ENCODE results near the gene SAYSD1. TPM values are rescaled to one million over a fixed set of nuclear protein-coding genes. Genes with fewer than 3 reads are reported as not detected.

The SAYSD1 gene
- total RNA-seq (12.7 TPM), polyA plus RNA-seq (ENCODE audit: insufficient read depth in 1 of 8, insufficient read length in 8 of 8, low replicate concordance in 1 of 8) (10 to 100 TPM; 10.1 to 12.9 (median 10.9) TPM)
- long read RNA-seq, donor 1, partial matches to known transcripts, result 0 of 4 reads
- long read RNA-seq, donor 1, other reads (novel, unspliced or antisense), result 0 of 4 reads
- long read RNA-seq, donor 2, partial matches to known transcripts, result 0 of 1 reads
- long read RNA-seq, donor 2, other reads (novel, unspliced or antisense), result 0 of 1 reads
- long read RNA-seq, donor 3, transcript SAYSD1-201 (2 exons, 2,020 nt), result major isoform, 7 of 7 reads
- long read RNA-seq, donor 3, partial matches to known transcripts, result 0 of 7 reads
- long read RNA-seq, donor 3, other reads (novel, unspliced or antisense), result 0 of 7 reads
- long read RNA-seq, donor 4, partial matches to known transcripts, result 0 of 5 reads
- long read RNA-seq, donor 4, other reads (novel, unspliced or antisense), result 0 of 5 reads
- long read RNA-seq, donor 5, transcript SAYSD1-201 (2 exons, 2,020 nt), result major isoform, 18 of 18 reads
- long read RNA-seq, donor 5, partial matches to known transcripts, result 0 of 18 reads
- long read RNA-seq, donor 5, other reads (novel, unspliced or antisense), result 0 of 18 reads
- long read RNA-seq, donor 6, transcript SAYSD1-201 (2 exons, 2,020 nt), result major isoform, 11 of 13 reads
- long read RNA-seq, donor 6, partial matches to known transcripts, result 0 of 13 reads
- long read RNA-seq, donor 6, other reads (novel, unspliced or antisense), result 0 of 13 reads
- long read RNA-seq, donor 7, transcript SAYSD1-201 (2 exons, 2,020 nt), result major isoform, 5 of 5 reads
- long read RNA-seq, donor 7, partial matches to known transcripts, result 0 of 5 reads
- long read RNA-seq, donor 7, other reads (novel, unspliced or antisense), result 0 of 5 reads
- long read RNA-seq, donor 8, partial matches to known transcripts, result 0 of 5 reads
- long read RNA-seq, donor 8, other reads (novel, unspliced or antisense), result 0 of 5 reads
- long read RNA-seq, donor 9, transcript SAYSD1-201 (2 exons, 2,020 nt), result major isoform, 5 of 5 reads
- long read RNA-seq, donor 9, partial matches to known transcripts, result 0 of 5 reads
- long read RNA-seq, donor 9, other reads (novel, unspliced or antisense), result 0 of 5 reads
- long read RNA-seq, donor 10, transcript SAYSD1-201 (2 exons, 2,020 nt), result major isoform, 8 of 9 reads
- long read RNA-seq, donor 10, partial matches to known transcripts, result 0 of 9 reads
- long read RNA-seq, donor 10, other reads (novel, unspliced or antisense), result 0 of 9 reads
- long read RNA-seq, donor 11, transcript SAYSD1-201 (2 exons, 2,020 nt), result major isoform, 7 of 14 reads
- long read RNA-seq, donor 11, partial matches to known transcripts, result 6 of 14 reads
- long read RNA-seq, donor 11, other reads (novel, unspliced or antisense), result 0 of 14 reads

DNA sequence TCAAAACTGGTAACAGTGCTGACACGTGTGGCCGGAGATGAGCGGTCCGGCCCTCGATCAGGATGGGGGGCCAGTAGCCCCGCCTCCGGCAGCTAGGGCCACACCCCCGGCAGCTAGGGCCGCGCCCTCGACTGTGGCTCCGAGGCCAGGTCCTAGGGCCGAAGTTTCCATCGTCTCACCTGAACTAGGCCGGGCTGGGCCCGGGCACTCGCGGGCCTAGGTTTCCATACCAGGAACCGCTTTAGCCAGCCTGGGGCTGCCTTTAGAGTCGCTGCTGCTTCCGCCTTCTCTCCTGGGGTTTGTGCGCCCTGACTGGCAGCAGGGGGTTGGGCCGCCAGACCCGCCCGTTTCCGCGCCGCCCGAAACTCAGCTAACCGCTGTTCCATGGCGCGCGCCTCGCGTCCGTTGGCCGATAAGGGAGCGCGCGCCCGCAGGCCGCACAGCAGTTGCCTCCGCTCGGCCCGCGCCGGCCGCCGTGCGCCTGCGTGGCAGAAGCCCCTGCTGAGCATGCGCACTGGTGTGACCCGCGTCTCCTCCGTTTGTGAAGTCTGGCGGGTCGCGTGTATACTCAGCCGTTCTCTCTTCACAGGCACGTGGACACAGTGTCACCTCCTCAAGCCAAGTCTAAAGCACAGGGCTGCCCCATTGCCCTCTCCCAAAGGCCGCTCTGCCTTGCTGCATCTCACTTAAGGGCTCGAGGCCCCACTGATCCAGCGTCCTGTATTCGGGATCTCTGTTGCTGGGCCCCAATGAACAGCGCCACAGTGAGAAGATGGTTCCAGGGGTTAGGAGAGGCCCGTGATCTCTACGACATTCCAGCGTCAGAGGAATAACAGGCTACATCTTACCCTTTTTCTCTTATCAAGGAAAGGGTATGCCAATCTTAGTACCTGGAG lies at the start of gene SAYSD1:
TSS of gene SAYSD1 (minus strand) at position 483 of the 896 bp plus-strand sequence. CDS start at position 386, 97 bp downstream.
- peaks cover 5% of the 10 kb centered on the region for H3K36me3 ChIP-seq (ENCODE audit: control insufficient read depth, insufficient read depth, low read length)
- H3K27me3 ChIP-seq (ENCODE audit: control insufficient read depth, insufficient read depth, low read length), result peaks cover 2% of the 10 kb centered on the region
- H3K27ac ChIP-seq (ENCODE audit: low read length), result peak within 1 kb of the TSS; percentile 96
- peaks cover 8% of the 10 kb centered on the region for H3K4me1 ChIP-seq (ENCODE audit: control insufficient read depth, insufficient read depth, low read length)
- peak within 1 kb of the TSS; percentile 88 for H3K4me3 ChIP-seq (ENCODE audit: low read length)
- DNase-seq, result peak; percentile 96
- WGBS (ENCODE audit: insufficient coverage), result under 1% methylated on average over 60 of the region's 68 CpGs
- no peaks in the 10 kb centered on the region for H3K9me3 ChIP-seq (replicated peaks; ENCODE audit: control insufficient read depth, low read depth, low read length)

GRCh38 chr6:39157511-39157910 lies 42.5 kb upstream of the SAYSD1 start:
- DNase-seq, result no peak
- Histone ChIP-seq H3K27ac (ENCODE audit: low read length) (no peak overlapping the region), H3K4me1 (ENCODE audit: control insufficient read depth, insufficient read depth, low read length) (no peaks in the 10 kb centered on the region), H3K27me3 (ENCODE audit: control insufficient read depth, insufficient read depth, low read length) (peaks cover 3% of the 10 kb centered on the region), H3K36me3 (ENCODE audit: control insufficient read depth, insufficient read depth, low read length) (no peaks in the 10 kb centered on the region), H3K9me3 (replicated peaks; ENCODE audit: control insufficient read depth, low read depth, low read length) (peaks cover 3% of the 10 kb centered on the region), H3K4me3 (ENCODE audit: low read length) (no peak overlapping the region)
- WGBS (ENCODE audit: insufficient coverage), result 29% methylated on average over 2 of the region's 3 CpGs

GRCh38 chr6:39156801-39157200 lies 41.8 kb upstream of the SAYSD1 start:
- H3K4me1 ChIP-seq (ENCODE audit: control insufficient read depth, insufficient read depth, low read length), result no peaks in the 10 kb centered on the region
- no peak for DNase-seq
- 80% methylated on average over 1 of the region's 3 CpGs for WGBS (ENCODE audit: insufficient coverage)
- H3K27me3 ChIP-seq (ENCODE audit: control insufficient read depth, insufficient read depth, low read length), result peaks cover 7% of the 10 kb centered on the region
- no peak overlapping the region for H3K4me3 ChIP-seq (ENCODE audit: low read length)
- H3K27ac ChIP-seq (ENCODE audit: low read length), result no peak overlapping the region
- peaks cover 3% of the 10 kb centered on the region for H3K9me3 ChIP-seq (replicated peaks; ENCODE audit: control insufficient read depth, low read depth, low read length)
- no peaks in the 10 kb centered on the region for H3K36me3 ChIP-seq (ENCODE audit: control insufficient read depth, insufficient read depth, low read length)

DNA sequence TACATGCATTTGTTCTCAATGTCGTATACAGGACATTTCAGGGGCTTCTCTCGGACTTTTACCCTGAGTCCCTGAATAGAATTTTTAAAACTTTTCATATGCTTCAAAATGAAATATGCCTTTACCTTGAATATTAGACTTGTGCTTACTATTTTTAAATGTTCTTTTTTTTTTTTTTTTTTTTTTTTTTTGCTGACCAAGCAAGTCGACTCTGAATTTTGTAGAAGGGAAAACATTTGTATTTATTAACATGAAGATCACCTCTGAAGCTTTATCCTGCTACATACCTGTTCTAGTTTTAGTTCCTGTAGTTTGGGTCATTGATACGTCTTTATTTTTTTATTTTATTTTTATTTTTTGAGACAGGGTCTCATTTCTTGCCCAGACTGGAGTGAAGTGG lies 39.7 kb upstream of the SAYSD1 start:
- WGBS (ENCODE audit: insufficient coverage), result no CpG with 5 or more reads among the region's 4 CpGs
- no peak overlapping the region for H3K27ac ChIP-seq (ENCODE audit: low read length)
- no peak for DNase-seq
- no peaks in the 10 kb centered on the region for H3K4me1 ChIP-seq (ENCODE audit: control insufficient read depth, insufficient read depth, low read length)
- no peaks in the 10 kb centered on the region for H3K36me3 ChIP-seq (ENCODE audit: control insufficient read depth, insufficient read depth, low read length)
- H3K9me3 ChIP-seq (replicated peaks; ENCODE audit: control insufficient read depth, low read depth, low read length), result peaks cover 3% of the 10 kb centered on the region
- no peak overlapping the region for H3K4me3 ChIP-seq (ENCODE audit: low read length)
- peaks cover 7% of the 10 kb centered on the region for H3K27me3 ChIP-seq (ENCODE audit: control insufficient read depth, insufficient read depth, low read length)

- DNase-seq, result no peak
- Histone ChIP-seq H3K9me3 (replicated peaks; ENCODE audit: control insufficient read depth, low read depth, low read length) (peaks cover under 1% of the 10 kb centered on the region), H3K27me3 (ENCODE audit: control insufficient read depth, insufficient read depth, low read length) (peaks cover 7% of the 10 kb centered on the region), H3K4me1 (ENCODE audit: control insufficient read depth, insufficient read depth, low read length) (no peaks in the 10 kb centered on the region), H3K27ac (ENCODE audit: low read length) (no peak overlapping the region), H3K4me3 (ENCODE audit: low read length) (no peak overlapping the region), H3K36me3 (ENCODE audit: control insufficient read depth, insufficient read depth, low read length) (no peaks in the 10 kb centered on the region)
- WGBS (ENCODE audit: insufficient coverage), result 100% methylated on average over 1 of the region's 6 CpGs
Observed at GRCh38 chr6:39153766-39154397, 38.9 kb upstream of the SAYSD1 start.

- Histone ChIP-seq H3K4me3 (ENCODE audit: low read length) (no peak overlapping the region), H3K27me3 (ENCODE audit: control insufficient read depth, insufficient read depth, low read length) (peaks cover 7% of the 10 kb centered on the region), H3K36me3 (ENCODE audit: control insufficient read depth, insufficient read depth, low read length) (no peaks in the 10 kb centered on the region), H3K27ac (ENCODE audit: low read length) (no peak overlapping the region), H3K9me3 (replicated peaks; ENCODE audit: control insufficient read depth, low read depth, low read length) (no peaks in the 10 kb centered on the region), H3K4me1 (ENCODE audit: control insufficient read depth, insufficient read depth, low read length) (no peaks in the 10 kb centered on the region)
- DNase-seq, result no peak
- 18% methylated on average over 4 of the region's 5 CpGs for WGBS (ENCODE audit: insufficient coverage)
Observed at GRCh38 chr6:39152262-39152661, 37.3 kb upstream of the SAYSD1 start.

GRCh38 chr6:39151211-39151610 lies 36.2 kb upstream of the SAYSD1 start:
- DNase-seq, result no peak
- peaks cover 7% of the 10 kb centered on the region for H3K27me3 ChIP-seq (ENCODE audit: control insufficient read depth, insufficient read depth, low read length)
- WGBS (ENCODE audit: insufficient coverage), result no CpG with 5 or more reads among the region's 3 CpGs

DNA sequence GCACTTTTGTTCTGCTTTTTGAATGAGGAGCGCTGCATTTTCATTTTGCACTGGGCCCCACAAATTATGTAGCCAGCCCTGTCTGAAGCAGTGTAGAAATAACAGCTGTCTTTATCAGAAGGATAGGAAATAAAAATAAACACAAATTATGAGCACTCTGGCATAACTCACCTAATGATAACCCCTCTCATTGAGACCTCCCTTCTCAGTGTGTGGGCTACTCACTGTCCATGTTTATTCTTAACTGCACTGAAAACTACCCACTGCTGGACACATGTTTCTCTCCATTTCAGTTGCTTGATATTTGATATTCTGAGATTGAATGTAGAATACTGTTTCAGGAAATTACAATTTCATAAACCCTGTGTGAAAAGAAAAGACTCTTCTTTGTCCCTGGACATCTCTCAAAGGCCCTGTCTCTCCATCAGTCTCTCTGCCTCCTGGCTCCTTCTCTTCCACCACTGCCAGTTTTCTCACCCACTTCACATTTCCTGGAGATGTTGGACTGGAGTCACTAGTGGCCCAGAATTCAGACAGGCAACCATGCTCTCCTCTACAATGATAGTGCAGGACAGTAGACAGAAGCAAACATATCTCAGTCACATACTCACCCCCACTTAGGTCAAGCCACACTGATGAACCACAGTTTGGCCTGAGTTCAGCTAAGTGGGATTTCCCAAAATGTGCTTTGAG lies 29.6 kb upstream of the SAYSD1 start:
- Histone ChIP-seq H3K27me3 (ENCODE audit: control insufficient read depth, insufficient read depth, low read length) (no peaks in the 10 kb centered on the region), H3K4me3 (ENCODE audit: low read length) (no peak overlapping the region), H3K36me3 (ENCODE audit: control insufficient read depth, insufficient read depth, low read length) (no peaks in the 10 kb centered on the region), H3K4me1 (ENCODE audit: control insufficient read depth, insufficient read depth, low read length) (no peaks in the 10 kb centered on the region), H3K27ac (ENCODE audit: low read length) (no peak overlapping the region), H3K9me3 (replicated peaks; ENCODE audit: control insufficient read depth, low read depth, low read length) (no peaks in the 10 kb centered on the region)
- DNase-seq, result no peak
- WGBS (ENCODE audit: insufficient coverage), result no CpG with 5 or more reads among the region's 1 CpG

More at GRCh38 chr6:39151211-39151610, 36.2 kb upstream of the SAYSD1 start:
- Histone ChIP-seq H3K9me3 (replicated peaks; ENCODE audit: control insufficient read depth, low read depth, low read length) (no peaks in the 10 kb centered on the region), H3K4me3 (ENCODE audit: low read length) (no peak overlapping the region), H3K4me1 (ENCODE audit: control insufficient read depth, insufficient read depth, low read length) (no peaks in the 10 kb centered on the region), H3K36me3 (ENCODE audit: control insufficient read depth, insufficient read depth, low read length) (no peaks in the 10 kb centered on the region), H3K27ac (ENCODE audit: low read length) (no peak overlapping the region)

Data from muscle of leg (tissue), 16 donors.